HepG2 (cell line): Measurements from ENCODE around the gene TMCO2. TPM values are rescaled to one million over a fixed set of nuclear protein-coding genes. Genes with fewer than 3 reads are reported as not detected.

ENCODE experiments used
- ATAC-seq: fragments of 200-7000 bp; cut with Tn5 transposase; 3 replicates; pipeline ENCODE4 v1.9.1; 2020; ENCODE audit warnings: mild to moderate bottlenecking, moderate library complexity
- BruUV-seq: library from RNA; stranded (reverse); fragments of 400-500 nt; replicated peaks from 2 replicates; lab custom pipeline; 2021; lab: Mats Ljungman, UMichigan
- CTCF ChIA-PET: fragments of 300-600 bp; formaldehyde crosslinking; extraction: SDS; loops from one replicate; lab custom pipeline; 2021; ENCODE audit warnings: low total read pairs, inconsistent platforms, low intra/inter-chr PET ratio; lab: Yijun Ruan, JAX
- POLR2A ChIA-PET: fragments of 350-600 bp; sonication (Branson Sonifier 250); formaldehyde crosslinking; loops from one replicate; lab custom pipeline; 2020; ENCODE audit warnings: antibody characterized with exemption, inconsistent platforms; lab: Yijun Ruan, JAX
- DNase-seq: peaks from one replicate; pipeline ENCODE4 v3.0.0-alpha.2; 2015; ENCODE audit warnings: low spot score
- FAIRE-seq: peaks from 3 replicates; lab custom pipeline; 2011; peaks lifted over from hg19 to GRCh38; lab: Jason Lieb, UNC
- H2AFZ ChIP-seq: one replicate; pipeline ENCODE4 v1.6.1; 2011; ENCODE audit warnings: low read length, inconsistent platforms
- H3K27ac ChIP-seq: fragments of 300-600 bp; 3 replicates; pipeline ENCODE4 v1.8.0; 2011; ENCODE audit warnings: mixed run types, mild to moderate bottlenecking, mixed read lengths, low read length, inconsistent platforms; ENCODE audit not compliant: insufficient read depth; ENCODE audit errors: extremely low read length
- H3K27me3 ChIP-seq, 2 experiments: fragments of 200-600 bp in 1 of 2; 2 replicates in 1 of 2; 3 replicates in 1 of 2; pipeline versions ENCODE4 v1.6.0 to v1.8.0; 2011; ENCODE audit warnings: low read length in 2 of 2, mild to moderate bottlenecking in 2 of 2, moderate library complexity in 2 of 2, inconsistent platforms in 1 of 2; ENCODE audit not compliant: insufficient read depth in 2 of 2, control insufficient read depth in 1 of 2
- H3K36me3 ChIP-seq, 2 experiments: fragments of 200-600 bp in 1 of 2; replicated peaks in 1 of 2; 2 replicates in 1 of 2; 3 replicates in 1 of 2; pipeline versions ENCODE4 v1.5.1 to v1.8.0; 2011; ENCODE audit warnings: low read length in 2 of 2, inconsistent platforms in 1 of 2; ENCODE audit not compliant: insufficient read depth in 2 of 2, control insufficient read depth in 1 of 2
- H3K4me1 ChIP-seq: 2 replicates; pipeline ENCODE4 v1.5.1; 2012; ENCODE audit warnings: low read length, inconsistent platforms; ENCODE audit not compliant: insufficient read depth
- H3K4me2 ChIP-seq: 2 replicates; pipeline ENCODE4 v1.6.0; 2011; ENCODE audit warnings: low read depth, low read length, inconsistent platforms
- H3K4me3 ChIP-seq, 3 experiments: fragments of 200-600 bp in 1 of 3; sonication (generic), shearing (Covaris generic) in 1 of 3; replicated peaks in 1 of 3; 2 replicates each; pipeline ENCODE4 v1.5.1; 2011 to 2016; ENCODE audit warnings: low read length in 3 of 3, inconsistent platforms in 2 of 3, low read depth in 2 of 3, mild to moderate bottlenecking in 2 of 3, control low read depth in 1 of 3, mixed read lengths in 1 of 3; ENCODE audit not compliant: insufficient read depth in 1 of 3
- H3K79me2 ChIP-seq: one replicate; pipeline ENCODE4 v1.6.1; 2011; ENCODE audit warnings: low read length, inconsistent platforms; ENCODE audit not compliant: insufficient read depth
- H3K9ac ChIP-seq: 2 replicates; pipeline ENCODE4 v1.6.0; 2011; ENCODE audit warnings: mild to moderate bottlenecking, low read depth, low read length, inconsistent platforms; ENCODE audit not compliant: insufficient read depth
- H3K9me3 ChIP-seq: 2 replicates; pipeline ENCODE4 v1.5.1; 2012; ENCODE audit warnings: mild to moderate bottlenecking, low read length
- H4K20me1 ChIP-seq: 2 replicates; pipeline ENCODE4 v1.6.0; 2011; ENCODE audit warnings: inconsistent platforms, mild to moderate bottlenecking, low read length, moderate library complexity; ENCODE audit not compliant: insufficient read depth
- CCDC6 ChIP-seq: sonication (generic); formaldehyde crosslinking; IDR thresholded peaks from 2 replicates; pipeline ENCODE4 v1.8.1; 2022; ENCODE audit warnings: mild to moderate bottlenecking, missing genetic modification reagents, moderate library complexity
- CTCF ChIP-seq: sonication (generic); formaldehyde crosslinking; IDR thresholded peaks from 2 replicates; pipeline ENCODE4 v1.5.0; 2020; ENCODE audit warnings: mild to moderate bottlenecking, missing genetic modification reagents, moderate library complexity
- HMG20B ChIP-seq: conservative IDR thresholded peaks from 2 replicates; pipeline ENCODE4 v1.6.1; 2016; ENCODE audit warnings: missing genetic modification reagents, missing compliant biosample characterization
- IKZF5 ChIP-seq: IDR thresholded peaks from 2 replicates; pipeline ENCODE4 v1.6.1; 2018; ENCODE audit warnings: missing genetic modification reagents, mild to moderate bottlenecking, missing compliant biosample characterization
- ISX ChIP-seq: sonication (generic); formaldehyde crosslinking; conservative IDR thresholded peaks from 2 replicates; pipeline ENCODE4 v1.5.0; 2020; ENCODE audit warnings: missing genetic modification reagents
- NFYC ChIP-seq: IDR thresholded peaks from 2 replicates; pipeline ENCODE4 v1.6.1; 2016; ENCODE audit warnings: missing genetic modification reagents, missing compliant biosample characterization
- SAP130 ChIP-seq: IDR thresholded peaks from 2 replicates; pipeline ENCODE4 v1.6.1; 2016; ENCODE audit warnings: low read depth
- SKI ChIP-seq: fragments of 450-650 bp; IDR thresholded peaks from one replicate; pipeline ENCODE4 v1.6.1; 2018; ENCODE audit warnings: mild to moderate bottlenecking; ENCODE audit not compliant: partially characterized antibody
- ZBTB21 ChIP-seq: sonication (generic); formaldehyde crosslinking; IDR thresholded peaks from 2 replicates; pipeline ENCODE4 v1.4.0; 2020; ENCODE audit warnings: missing genetic modification reagents
- ZBTB37 ChIP-seq: sonication (generic); formaldehyde crosslinking; IDR thresholded peaks from 2 replicates; pipeline ENCODE4 v1.4.0; 2020; ENCODE audit warnings: mild to moderate bottlenecking, missing genetic modification reagents
- ZBTB46 ChIP-seq: sonication (generic); formaldehyde crosslinking; IDR thresholded peaks from 2 replicates; pipeline ENCODE4 v1.4.0; 2020; ENCODE audit warnings: mild to moderate bottlenecking, missing genetic modification reagents, borderline replicate concordance
- ZNF317 ChIP-seq: sonication (generic); formaldehyde crosslinking; IDR thresholded peaks from 2 replicates; pipeline ENCODE4 v1.5.0; 2020; ENCODE audit warnings: mild to moderate bottlenecking, missing genetic modification reagents
- ZNF484 ChIP-seq: sonication (generic); formaldehyde crosslinking; IDR thresholded peaks from 2 replicates; pipeline ENCODE4 v1.5.1; 2020; ENCODE audit warnings: mild to moderate bottlenecking, low read depth, missing genetic modification reagents, borderline replicate concordance
- ZNF678 ChIP-seq: sonication (generic); formaldehyde crosslinking; IDR thresholded peaks from 2 replicates; pipeline ENCODE4 v1.4.0; 2020; ENCODE audit warnings: mild to moderate bottlenecking, missing genetic modification reagents
- ZNF766 ChIP-seq: sonication (generic); formaldehyde crosslinking; IDR thresholded peaks from 2 replicates; pipeline ENCODE4 v1.5.0; 2020; ENCODE audit warnings: missing genetic modification reagents, borderline replicate concordance
- WGBS: methylation state at CpG from one replicate; pipeline ENCODE4 v1.1.6; 2017; ENCODE audit warnings: low lambda C conversion rate; 5-methylcytosine and 5-hydroxymethylcytosine counted together
- in situ Hi-C: cut with HindIII; loops from 2 replicates; pipeline ENCODE4 v1.10.0; 2017; ENCODE audit warnings: low pct_unique_long_range_greater_than_20kb; ENCODE audit not compliant: extremely low pct_ligation_motif_present
- intact Hi-C: fragments of 100-400 bp; cut with micrococcal nuclease; formaldehyde crosslinking; loops from one replicate; pipeline ENCODE4 v1.10.0; 2022; ENCODE audit not compliant: unreplicated experiment
- polyA plus RNA-seq, 8 experiments: library from polyadenylated mRNA; depleted of rRNA in 3 of 8; stranded (reverse) in 7 of 8; unstranded in 1 of 8; fragments of >200 nt; fragmentation: Illumina TruSeq in 4 of 8; extraction: Trizol in 4 of 8; gene quantifications; 2 replicates each; pipeline versions ENCODE4 v1.2.1 to v1.2.3, GENCODE V29; 2011 to 2016; ENCODE audit warnings: low read depth in 4 of 8, missing spikeins in 1 of 8, mixed read lengths in 1 of 8; ENCODE audit not compliant: insufficient read depth in 1 of 8
- total RNA-seq, 5 experiments: library from RNA; depleted of rRNA; stranded (reverse); fragments of >200 nt; fragmentation: Illumina TruSeq; extraction: Trizol; gene quantifications; 2 replicates each; pipeline ENCODE4 v1.2.3, GENCODE V29; 2016; ENCODE audit warnings: low read depth in 1 of 5

The TMCO2 gene
- total and polyA plus RNA-seq, 2 of the 13 experiments (the other 11 are each of a cell fraction or from before 2014, with no cell fraction given): not detected

GRCh38 chr1:40252601-40253000 lies 4.9 kb downstream of the TMCO2 start:
- CTCF ChIA-PET: no interaction called here
- H3K9me3 ChIP-seq: no peaks in the 10 kb centered on the region
- no peaks in the 10 kb centered on the region; a peak in 1 of 5 replicates for H3K27me3 ChIP-seq
- peaks cover 19% of the 10 kb centered on the region for H3K79me2 ChIP-seq
- in situ Hi-C loops (no loop called here), intact Hi-C loops (loop anchor here (10.0 kb wide), 1 partner anchor 62 kb away; the partner anchor contains the start of gene COL9A2)
- peaks cover 35% of the 10 kb centered on the region for H3K4me1 ChIP-seq
- 87% methylated on average over 2 of the region's 2 CpGs for WGBS
- ATAC-seq: no peak
- FAIRE-seq: no peak
- no TSS peak for BruUV-seq
- H4K20me1 ChIP-seq: no peaks in the 10 kb centered on the region
- no peak overlapping the region for H3K4me2 ChIP-seq
- H3K9ac ChIP-seq: no peak overlapping the region
- H3K4me3 ChIP-seq: no peak overlapping the region
- no peak overlapping the region for H3K27ac ChIP-seq
- no peak for DNase-seq
- POLR2A ChIA-PET: no interaction called here
- H3K36me3 ChIP-seq: no peaks in the 10 kb centered on the region
- no peak for TF ChIP-seq SKI
- no peak for TF ChIP-seq ISX
- no peak for TF ChIP-seq SAP130 (CRISPR knock-in tag)
- TF ChIP-seq ZNF484 (CRISPR knock-in tag): no peak
- TF ChIP-seq CCDC6 (CRISPR knock-in tag): no peak
- no peak for TF ChIP-seq NFYC (CRISPR knock-in tag)
- TF ChIP-seq ZNF678 (CRISPR knock-in tag): no peak
- no peak for TF ChIP-seq ZBTB37 (CRISPR knock-in tag)
- TF ChIP-seq ZNF317 (CRISPR knock-in tag): no peak
- no peak for TF ChIP-seq IKZF5
- no peak for TF ChIP-seq HMG20B (CRISPR knock-in tag)
- TF ChIP-seq ZBTB21 (CRISPR knock-in tag): no peak
- no peak for TF ChIP-seq ZNF766 (CRISPR knock-in tag)
- TF ChIP-seq ZBTB46: no peak
- no peak for TF ChIP-seq CTCF (CRISPR knock-in tag)
- H2AFZ ChIP-seq: no peak overlapping the region
